Measurements from ENCODE around the gene SCAMP2. TPM values are rescaled to one million over a fixed set of nuclear protein-coding genes. Genes with fewer than 3 reads are reported as not detected.

Gene SCAMP2
- total RNA-seq, 4 donors from 2014 or later: 55.5 to 99.4 (median 63.7) TPM

DNA sequence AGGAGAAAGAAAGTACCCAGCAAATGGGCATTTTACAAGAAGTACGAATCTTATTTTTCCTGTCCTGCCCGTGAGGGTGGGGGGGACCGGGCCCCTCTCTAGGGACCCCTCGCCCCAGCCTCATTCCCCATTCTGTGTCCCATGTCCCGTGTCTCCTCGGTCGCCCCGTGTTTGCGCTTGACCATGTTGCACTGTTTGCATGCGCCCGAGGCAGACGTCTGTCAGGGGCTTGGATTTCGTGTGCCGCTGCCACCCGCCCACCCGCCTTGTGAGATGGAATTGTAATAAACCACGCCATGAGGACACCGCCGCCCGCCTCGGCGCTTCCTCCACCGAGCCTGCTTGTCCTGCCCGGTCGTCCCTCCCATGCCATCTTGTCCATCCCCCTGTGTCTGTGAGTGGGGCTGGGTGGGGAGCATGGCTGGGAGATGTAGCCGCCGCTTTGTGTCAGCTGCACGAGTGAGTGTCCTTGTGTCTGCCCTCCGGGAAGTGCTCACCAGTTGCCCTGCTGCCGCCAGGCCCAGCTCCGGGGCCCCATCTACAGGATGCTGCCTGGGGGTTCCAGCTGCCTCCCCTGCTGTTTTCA, 70.2 kb downstream of the SCAMP2 start:
- ATAC-seq (ENCODE audit: low FRiP score) (no peak), DNase-seq (ENCODE audit: low spot score) (no peak)
- TF ChIP-seq, protein P1, sequence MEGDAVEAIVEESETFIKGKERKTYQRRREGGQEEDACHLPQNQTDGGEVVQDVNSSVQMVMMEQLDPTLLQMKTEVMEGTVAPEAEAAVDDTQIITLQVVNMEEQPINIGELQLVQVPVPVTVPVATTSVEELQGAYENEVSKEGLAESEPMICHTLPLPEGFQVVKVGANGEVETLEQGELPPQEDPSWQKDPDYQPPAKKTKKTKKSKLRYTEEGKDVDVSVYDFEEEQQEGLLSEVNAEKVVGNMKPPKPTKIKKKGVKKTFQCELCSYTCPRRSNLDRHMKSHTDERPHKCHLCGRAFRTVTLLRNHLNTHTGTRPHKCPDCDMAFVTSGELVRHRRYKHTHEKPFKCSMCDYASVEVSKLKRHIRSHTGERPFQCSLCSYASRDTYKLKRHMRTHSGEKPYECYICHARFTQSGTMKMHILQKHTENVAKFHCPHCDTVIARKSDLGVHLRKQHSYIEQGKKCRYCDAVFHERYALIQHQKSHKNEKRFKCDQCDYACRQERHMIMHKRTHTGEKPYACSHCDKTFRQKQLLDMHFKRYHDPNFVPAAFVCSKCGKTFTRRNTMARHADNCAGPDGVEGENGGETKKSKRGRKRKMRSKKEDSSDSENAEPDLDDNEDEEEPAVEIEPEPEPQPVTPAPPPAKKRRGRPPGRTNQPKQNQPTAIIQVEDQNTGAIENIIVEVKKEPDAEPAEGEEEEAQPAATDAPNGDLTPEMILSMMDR (IDR thresholded peaks at IDR 0.05): no peak

DNA sequence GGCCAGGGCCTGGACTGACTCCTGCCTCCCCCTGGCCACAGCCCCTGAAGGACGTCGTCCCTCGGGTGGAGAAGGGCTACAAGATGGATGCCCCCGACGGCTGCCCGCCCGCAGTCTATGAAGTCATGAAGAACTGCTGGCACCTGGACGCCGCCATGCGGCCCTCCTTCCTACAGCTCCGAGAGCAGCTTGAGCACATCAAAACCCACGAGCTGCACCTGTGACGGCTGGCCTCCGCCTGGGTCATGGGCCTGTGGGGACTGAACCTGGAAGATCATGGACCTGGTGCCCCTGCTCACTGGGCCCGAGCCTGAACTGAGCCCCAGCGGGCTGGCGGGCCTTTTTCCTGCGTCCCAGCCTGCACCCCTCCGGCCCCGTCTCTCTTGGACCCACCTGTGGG, 70.9 kb downstream of the SCAMP2 start:
- TF ChIP-seq, protein P1 (IDR thresholded peaks at IDR 0.05): no peak
- DNase-seq (ENCODE audit: low spot score): no peak
- ATAC-seq (ENCODE audit: low FRiP score): no peak

DNA sequence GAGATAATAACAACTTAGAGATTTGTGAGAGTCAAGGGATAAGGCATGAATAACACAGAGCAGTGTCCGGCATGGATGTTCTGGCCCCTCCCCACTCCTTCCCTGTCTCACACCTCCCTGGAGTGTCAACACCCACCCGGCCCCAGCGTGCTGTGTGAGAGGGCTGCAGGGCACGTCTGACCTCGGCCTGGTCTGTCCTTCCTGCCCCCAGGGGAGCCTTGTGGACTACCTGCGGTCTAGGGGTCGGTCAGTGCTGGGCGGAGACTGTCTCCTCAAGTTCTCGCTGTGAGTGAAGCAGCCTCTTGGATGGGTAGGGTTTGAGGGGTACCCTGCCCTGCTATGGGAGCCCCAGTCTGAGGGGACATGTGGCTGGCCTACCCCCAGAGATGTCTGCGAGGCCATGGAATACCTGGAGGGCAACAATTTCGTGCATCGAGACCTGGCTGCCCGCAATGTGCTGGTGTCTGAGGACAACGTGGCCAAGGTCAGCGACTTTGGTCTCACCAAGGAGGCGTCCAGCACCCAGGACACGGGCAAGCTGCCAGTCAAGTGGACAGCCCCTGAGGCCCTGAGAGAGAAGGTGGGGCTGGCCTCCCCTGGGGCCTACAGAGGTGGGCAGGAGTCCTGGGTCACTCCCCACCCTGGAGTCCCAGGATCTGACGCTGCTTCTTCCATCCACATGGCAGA, 71.7 kb downstream of the SCAMP2 start:
- TF ChIP-seq, protein P1 (IDR thresholded peaks at IDR 0.05): no peak

DNA sequence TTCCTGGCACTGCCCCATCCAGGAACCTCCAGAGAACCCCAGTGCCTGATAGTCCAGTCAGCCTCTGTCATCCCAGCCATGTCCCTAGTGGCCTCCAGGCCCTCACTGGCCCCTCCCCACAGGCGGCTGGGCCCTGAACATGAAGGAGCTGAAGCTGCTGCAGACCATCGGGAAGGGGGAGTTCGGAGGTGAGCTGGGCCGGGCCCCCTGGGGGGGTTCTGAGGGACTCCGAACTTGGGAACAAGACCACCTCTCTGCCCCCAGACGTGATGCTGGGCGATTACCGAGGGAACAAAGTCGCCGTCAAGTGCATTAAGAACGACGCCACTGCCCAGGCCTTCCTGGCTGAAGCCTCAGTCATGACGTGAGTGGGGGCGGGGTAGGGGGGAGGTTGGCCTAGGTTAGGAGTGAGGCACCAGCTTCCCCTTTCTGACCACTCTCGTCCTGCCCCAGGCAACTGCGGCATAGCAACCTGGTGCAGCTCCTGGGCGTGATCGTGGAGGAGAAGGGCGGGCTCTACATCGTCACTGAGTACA, 72.5 kb downstream of the SCAMP2 start:
- no peak for DNase-seq (ENCODE audit: low spot score)

More for the DNA sequence above, 71.7 kb downstream of the SCAMP2 start:
- no peak for DNase-seq (ENCODE audit: low spot score)
- ATAC-seq (ENCODE audit: low FRiP score): no peak

DNA sequence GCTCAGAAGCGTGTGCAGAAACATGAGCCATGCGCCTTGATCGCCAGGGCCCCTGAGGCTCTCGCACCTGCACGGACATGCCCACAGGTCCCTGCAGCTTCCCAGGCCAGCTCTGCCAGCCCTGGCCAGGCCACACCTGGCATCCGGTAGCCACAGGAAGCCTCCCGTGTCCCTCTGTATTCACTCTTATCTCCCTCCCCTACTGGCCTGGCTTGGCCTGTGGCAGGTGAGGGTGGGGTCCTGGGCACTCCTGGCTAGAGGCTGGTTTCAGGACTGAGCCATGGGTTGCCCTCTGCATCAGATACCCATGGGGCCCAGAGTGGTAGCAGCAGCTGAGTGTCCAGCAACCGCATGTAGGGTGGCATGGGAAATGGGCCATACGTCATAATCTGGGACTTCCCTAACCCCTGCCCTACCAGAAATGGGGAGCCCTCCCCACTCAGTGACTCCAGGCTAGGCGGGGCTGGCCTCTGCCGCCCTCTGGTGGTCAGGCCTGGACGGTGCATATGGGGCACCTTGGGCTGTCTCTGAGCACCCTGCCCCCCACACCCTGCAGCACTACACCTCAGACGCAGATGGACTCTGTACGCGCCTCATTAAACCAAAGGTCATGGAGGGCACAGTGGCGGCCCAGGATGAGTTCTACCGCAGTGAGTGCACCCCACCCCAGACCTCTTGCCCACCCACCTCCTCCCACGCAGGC, 73.2 kb downstream of the SCAMP2 start:
- peak; percentile 83 for ATAC-seq (ENCODE audit: low FRiP score)
- TF ChIP-seq, protein P1 (IDR thresholded peaks at IDR 0.05): peak in 1 of 3 donors; percentile 63
- peak; percentile 60 for DNase-seq (ENCODE audit: low spot score)

More for the DNA sequence above, 72.5 kb downstream of the SCAMP2 start:
- TF ChIP-seq, protein P1 (IDR thresholded peaks at IDR 0.05): no peak
- no peak for ATAC-seq (ENCODE audit: low FRiP score)

DNA sequence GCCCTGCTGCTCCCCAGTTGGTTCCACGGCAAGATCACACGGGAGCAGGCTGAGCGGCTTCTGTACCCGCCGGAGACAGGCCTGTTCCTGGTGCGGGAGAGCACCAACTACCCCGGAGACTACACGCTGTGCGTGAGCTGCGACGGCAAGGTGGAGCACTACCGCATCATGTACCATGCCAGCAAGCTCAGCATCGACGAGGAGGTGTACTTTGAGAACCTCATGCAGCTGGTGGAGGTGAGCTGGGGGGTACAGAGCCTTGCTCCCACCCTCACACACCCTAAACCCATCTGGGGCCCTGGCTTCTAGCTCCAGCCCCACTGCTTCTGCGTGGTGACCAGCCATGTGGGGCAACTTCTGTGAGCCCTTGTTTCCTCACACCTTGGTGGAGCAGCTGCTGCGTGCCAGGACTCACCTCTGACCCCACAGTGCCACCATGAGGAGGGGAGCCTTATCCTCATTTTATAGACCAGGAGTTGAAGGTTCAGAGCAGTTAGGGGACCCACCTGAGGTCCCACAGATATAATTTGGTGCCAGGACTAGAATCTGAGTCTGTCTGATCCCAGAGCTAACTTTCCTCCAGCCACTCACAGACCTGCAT, 73.8 kb downstream of the SCAMP2 start:
- TF ChIP-seq, protein P1 (IDR thresholded peaks at IDR 0.05): no peak
- DNase-seq (ENCODE audit: low spot score) (no peak), ATAC-seq (ENCODE audit: low FRiP score) (no peak)

Measured in omental fat pad (tissue), 4 donors.